Measurements from ENCODE around the gene ASB2.

DNA sequence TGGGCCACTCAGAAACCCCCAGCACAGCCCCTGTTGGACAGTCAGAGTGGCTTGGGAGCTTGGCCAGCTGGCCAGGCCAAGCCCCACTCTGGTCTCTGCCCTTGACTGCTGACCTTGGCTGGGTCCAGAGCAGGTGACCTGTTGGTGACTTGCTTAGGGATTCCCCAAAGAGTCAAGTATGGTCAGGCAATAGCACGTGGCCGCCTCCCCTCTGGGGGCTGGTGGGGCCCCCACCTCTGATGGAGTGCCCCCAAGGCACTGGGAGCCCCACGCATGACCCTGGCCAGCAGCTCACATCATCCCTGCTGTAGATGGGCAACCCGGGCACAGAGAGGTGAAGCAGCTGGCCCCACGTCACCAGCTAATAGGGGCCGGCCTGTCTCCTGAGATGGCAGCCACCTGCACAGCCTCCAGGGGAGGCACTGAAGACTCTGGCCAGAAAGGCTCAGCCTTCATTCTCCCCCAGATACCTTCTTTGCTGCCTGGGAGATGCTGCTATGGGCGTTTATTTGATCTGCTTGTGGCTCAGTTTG, 22.6 kb upstream of the ASB2 start:
- TF ChIP-seq, protein P1, sequence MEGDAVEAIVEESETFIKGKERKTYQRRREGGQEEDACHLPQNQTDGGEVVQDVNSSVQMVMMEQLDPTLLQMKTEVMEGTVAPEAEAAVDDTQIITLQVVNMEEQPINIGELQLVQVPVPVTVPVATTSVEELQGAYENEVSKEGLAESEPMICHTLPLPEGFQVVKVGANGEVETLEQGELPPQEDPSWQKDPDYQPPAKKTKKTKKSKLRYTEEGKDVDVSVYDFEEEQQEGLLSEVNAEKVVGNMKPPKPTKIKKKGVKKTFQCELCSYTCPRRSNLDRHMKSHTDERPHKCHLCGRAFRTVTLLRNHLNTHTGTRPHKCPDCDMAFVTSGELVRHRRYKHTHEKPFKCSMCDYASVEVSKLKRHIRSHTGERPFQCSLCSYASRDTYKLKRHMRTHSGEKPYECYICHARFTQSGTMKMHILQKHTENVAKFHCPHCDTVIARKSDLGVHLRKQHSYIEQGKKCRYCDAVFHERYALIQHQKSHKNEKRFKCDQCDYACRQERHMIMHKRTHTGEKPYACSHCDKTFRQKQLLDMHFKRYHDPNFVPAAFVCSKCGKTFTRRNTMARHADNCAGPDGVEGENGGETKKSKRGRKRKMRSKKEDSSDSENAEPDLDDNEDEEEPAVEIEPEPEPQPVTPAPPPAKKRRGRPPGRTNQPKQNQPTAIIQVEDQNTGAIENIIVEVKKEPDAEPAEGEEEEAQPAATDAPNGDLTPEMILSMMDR (IDR thresholded peaks at IDR 0.05): no peak
- no peak for TF ChIP-seq POLR2A (IDR thresholded peaks at IDR 0.05)
